Nephron (organoid): ENCODE data around the gene SLC4A3.
A peak's percentile ranks its signal among the peaks of the same experiment; 100 is the strongest.

Source experiments
- H3K27ac Mint-ChIP-seq, 3 experiments: 2 replicates each; pipeline ENCODE4 v1.8.0; 2020; ENCODE audit warnings: mixed read lengths in 3 of 3, mild to moderate bottlenecking in 2 of 3, moderate library complexity in 1 of 3
- H3K27me3 Mint-ChIP-seq: 2 replicates; pipeline ENCODE4 v1.8.0; 2021; ENCODE audit warnings: low read depth, mild to moderate bottlenecking, moderate library complexity, mixed read lengths
- H3K36me3 Mint-ChIP-seq: 2 replicates; pipeline ENCODE4 v1.8.0; 2020; ENCODE audit warnings: low read depth, mixed read lengths
- H3K4me1 Mint-ChIP-seq: 2 replicates; pipeline ENCODE4 v1.8.0; 2020; ENCODE audit warnings: mixed read lengths
- H3K4me3 Mint-ChIP-seq, 3 experiments: 2 replicates each; pipeline ENCODE4 v1.8.0; 2020; ENCODE audit warnings: mild to moderate bottlenecking in 3 of 3, mixed read lengths in 3 of 3, moderate library complexity in 2 of 3
- H3K9me3 Mint-ChIP-seq: 2 replicates; pipeline ENCODE4 v1.8.0; 2020; ENCODE audit warnings: mixed read lengths
- CTCF ChIP-seq, 3 experiments: fragments of 200-600 bp; sonication (generic); IDR thresholded peaks; one replicate each; pipeline ENCODE4 v1.5.0; 2021; ENCODE audit warnings: antibody characterized with exemption in 3 of 3; ENCODE audit not compliant: unreplicated experiment in 3 of 3

The SLC4A3 gene

GRCh38 chr2:219658196-219658846, 30.9 kb downstream of the SLC4A3 start:
- Mint-ChIP-seq H3K9me3 (peaks cover 21% of the 10 kb centered on the region), H3K27me3 (peaks cover 10% of the 10 kb centered on the region), H3K27ac (no peak overlapping the region), H3K36me3 (no peaks in the 10 kb centered on the region), H3K4me3 (no peak overlapping the region), H3K4me1 (no peaks in the 10 kb centered on the region)
- no peak for TF ChIP-seq CTCF (IDR thresholded peaks at IDR 0.05; ENCODE audit: unreplicated experiment in 3 of 3)

GRCh38 chr2:219658874-219659273, 31.4 kb downstream of the SLC4A3 start:
- H3K4me1 Mint-ChIP-seq = no peaks in the 10 kb centered on the region
- peaks cover 23% of the 10 kb centered on the region for H3K9me3 Mint-ChIP-seq
- no peak for TF ChIP-seq CTCF (IDR thresholded peaks at IDR 0.05; ENCODE audit: unreplicated experiment in 3 of 3)
- H3K4me3 Mint-ChIP-seq = no peak overlapping the region
- no peak overlapping the region for H3K27ac Mint-ChIP-seq
- no peaks in the 10 kb centered on the region for H3K36me3 Mint-ChIP-seq
- H3K27me3 Mint-ChIP-seq = peaks cover 16% of the 10 kb centered on the region

GRCh38 chr2:219661197-219661954, 33.9 kb downstream of the SLC4A3 start:
- Mint-ChIP-seq H3K27me3 (peaks cover 14% of the 10 kb centered on the region), H3K4me3 (no peak overlapping the region), H3K27ac (peak overlapping the region in 2 of 3 experiments; percentile 31 to 87), H3K36me3 (no peaks in the 10 kb centered on the region), H3K9me3 (peaks cover 23% of the 10 kb centered on the region), H3K4me1 (peaks cover 14% of the 10 kb centered on the region)
- TF ChIP-seq CTCF (IDR thresholded peaks at IDR 0.05; ENCODE audit: unreplicated experiment in 3 of 3) = no peak

- Mint-ChIP-seq H3K9me3 (peaks cover 23% of the 10 kb centered on the region), H3K4me3 (no peak overlapping the region), H3K36me3 (no peaks in the 10 kb centered on the region), H3K27me3 (peaks cover 14% of the 10 kb centered on the region), H3K4me1 (peaks cover 14% of the 10 kb centered on the region), H3K27ac (peak overlapping the region in 1 of 3 experiments; percentile 87)
- TF ChIP-seq CTCF (IDR thresholded peaks at IDR 0.05; ENCODE audit: unreplicated experiment in 3 of 3) = no peak
Measured at GRCh38 chr2:219661955-219662395, 34.5 kb downstream of the SLC4A3 start.

- peaks cover 14% of the 10 kb centered on the region for H3K4me1 Mint-ChIP-seq
- peaks cover 14% of the 10 kb centered on the region for H3K27me3 Mint-ChIP-seq
- no peak overlapping the region for H3K4me3 Mint-ChIP-seq
- peak overlapping the region in 1 of 3 experiments; percentile 87 for H3K27ac Mint-ChIP-seq
- no peak for TF ChIP-seq CTCF (IDR thresholded peaks at IDR 0.05; ENCODE audit: unreplicated experiment in 3 of 3)
- H3K9me3 Mint-ChIP-seq = peaks cover 23% of the 10 kb centered on the region
- no peaks in the 10 kb centered on the region for H3K36me3 Mint-ChIP-seq
Measured at GRCh38 chr2:219662566-219662965, 35.1 kb downstream of the SLC4A3 start.
